Ishikawa (cell line): ENCODE data around the gene ZNFX1.

Experiments
- CEBPB ChIP-seq: IDR thresholded peaks from 2 replicates; pipeline ENCODE4 v1.6.1; 2012
- NFIC ChIP-seq: IDR thresholded peaks from 2 replicates; pipeline ENCODE4 v1.6.1; 2012
- RAD21 ChIP-seq: IDR thresholded peaks from 2 replicates; pipeline ENCODE4 v1.6.1; 2012; ENCODE audit warnings: low read depth
- TCF12 ChIP-seq: IDR thresholded peaks from 2 replicates; pipeline ENCODE4 v1.6.1; 2012; ENCODE audit warnings: low read depth
- YY1 ChIP-seq: IDR thresholded peaks from 2 replicates; pipeline ENCODE4 v1.6.1; 2012; ENCODE audit warnings: low read depth
- TF ChIP-seq, protein P1 (sequence below): IDR thresholded peaks from 2 replicates; pipeline ENCODE4 v1.6.1; 2012; ENCODE audit warnings: low read depth, mild to moderate bottlenecking

DNA sequence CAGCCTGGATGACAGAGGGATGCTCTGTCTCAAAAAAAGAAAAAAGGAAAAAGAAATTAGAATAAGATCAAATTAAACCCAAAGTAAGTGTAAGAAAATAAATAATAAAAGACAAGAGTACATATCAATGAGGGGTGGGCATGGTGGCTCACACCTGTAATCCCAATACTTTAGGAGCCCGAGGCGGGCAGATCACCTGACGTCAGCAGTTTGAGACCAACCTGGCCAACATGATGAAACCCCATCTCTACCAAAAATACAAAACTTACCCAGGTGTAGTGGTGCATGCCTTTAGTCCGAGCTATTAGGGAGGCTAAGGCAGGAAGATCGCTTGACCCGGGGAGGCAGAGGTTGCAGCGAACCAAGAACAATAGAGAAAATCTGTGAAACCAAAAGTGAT, 74.8 kb downstream of the ZNFX1 start:
- TF ChIP-seq RAD21 (no peak), NFIC (no peak), TCF12 (no peak), YY1 (no peak), CEBPB (no peak)
- TF ChIP-seq, protein P1, sequence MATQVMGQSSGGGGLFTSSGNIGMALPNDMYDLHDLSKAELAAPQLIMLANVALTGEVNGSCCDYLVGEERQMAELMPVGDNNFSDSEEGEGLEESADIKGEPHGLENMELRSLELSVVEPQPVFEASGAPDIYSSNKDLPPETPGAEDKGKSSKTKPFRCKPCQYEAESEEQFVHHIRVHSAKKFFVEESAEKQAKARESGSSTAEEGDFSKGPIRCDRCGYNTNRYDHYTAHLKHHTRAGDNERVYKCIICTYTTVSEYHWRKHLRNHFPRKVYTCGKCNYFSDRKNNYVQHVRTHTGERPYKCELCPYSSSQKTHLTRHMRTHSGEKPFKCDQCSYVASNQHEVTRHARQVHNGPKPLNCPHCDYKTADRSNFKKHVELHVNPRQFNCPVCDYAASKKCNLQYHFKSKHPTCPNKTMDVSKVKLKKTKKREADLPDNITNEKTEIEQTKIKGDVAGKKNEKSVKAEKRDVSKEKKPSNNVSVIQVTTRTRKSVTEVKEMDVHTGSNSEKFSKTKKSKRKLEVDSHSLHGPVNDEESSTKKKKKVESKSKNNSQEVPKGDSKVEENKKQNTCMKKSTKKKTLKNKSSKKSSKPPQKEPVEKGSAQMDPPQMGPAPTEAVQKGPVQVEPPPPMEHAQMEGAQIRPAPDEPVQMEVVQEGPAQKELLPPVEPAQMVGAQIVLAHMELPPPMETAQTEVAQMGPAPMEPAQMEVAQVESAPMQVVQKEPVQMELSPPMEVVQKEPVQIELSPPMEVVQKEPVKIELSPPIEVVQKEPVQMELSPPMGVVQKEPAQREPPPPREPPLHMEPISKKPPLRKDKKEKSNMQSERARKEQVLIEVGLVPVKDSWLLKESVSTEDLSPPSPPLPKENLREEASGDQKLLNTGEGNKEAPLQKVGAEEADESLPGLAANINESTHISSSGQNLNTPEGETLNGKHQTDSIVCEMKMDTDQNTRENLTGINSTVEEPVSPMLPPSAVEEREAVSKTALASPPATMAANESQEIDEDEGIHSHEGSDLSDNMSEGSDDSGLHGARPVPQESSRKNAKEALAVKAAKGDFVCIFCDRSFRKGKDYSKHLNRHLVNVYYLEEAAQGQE: no peak
